ENCODE results near the gene CELSR1. TPM values are rescaled to one million over a fixed set of nuclear protein-coding genes. Genes with fewer than 3 reads are reported as not detected.

Gene CELSR1
- total and polyA plus RNA-seq, 2 of the 13 experiments (the other 11 are each of a cell fraction or from before 2014, with no cell fraction given): 0.78 to 1.8 TPM

- H3K79me2 ChIP-seq (ENCODE audit: insufficient read depth, low read length): no peaks in the 10 kb centered on the region
- H3K27me3 ChIP-seq (ENCODE audit: control insufficient read depth in 1 of 2, insufficient read depth in 2 of 2, low read length in 2 of 2): peaks cover 1 to 7% of the 10 kb centered on the region in 2 experiments; a peak in 2 of 5 replicates
- no peak overlapping the region for H3K4me2 ChIP-seq (ENCODE audit: low read depth, low read length)
- H3K4me3 ChIP-seq (replicated peaks in 1 of 3; ENCODE audit: insufficient read depth in 1 of 3, low read depth in 2 of 3, low read length in 3 of 3): no peak overlapping the region
- no peak overlapping the region for H3K27ac ChIP-seq (ENCODE audit: extremely low read length, insufficient read depth, low read length)
- in situ Hi-C loops (cut with HindIII; ENCODE audit: extremely low pct_ligation_motif_present, low pct_unique_long_range_greater_than_20kb) (no loop called here), intact Hi-C loops (cut with micrococcal nuclease; ENCODE audit: unreplicated experiment) (no loop called here)
- H2AFZ ChIP-seq (ENCODE audit: low read length): no peak overlapping the region
- FAIRE-seq (no peak), ATAC-seq (no peak), DNase-seq (ENCODE audit: low spot score) (no peak)
- H3K9ac ChIP-seq (ENCODE audit: insufficient read depth, low read depth, low read length): no peak overlapping the region
- H3K9me3 ChIP-seq (ENCODE audit: low read length): no peaks in the 10 kb centered on the region
- no peak for TF ChIP-seq FOXC1 (CRISPR knock-in tag; IDR thresholded peaks at IDR 0.05; ENCODE audit: borderline replicate concordance)
- TF ChIP-seq MAFF (IDR thresholded peaks at IDR 0.05; ENCODE audit: low read depth, low read length): no peak
- no peak for TF ChIP-seq MXD1 (CRISPR knock-in tag; IDR thresholded peaks at IDR 0.05)
- TF ChIP-seq SNAPC2 (CRISPR knock-in tag; IDR thresholded peaks at IDR 0.05): no peak
- no peak for TF ChIP-seq ZMYM4 (CRISPR knock-in tag; IDR thresholded peaks at IDR 0.05)
- no peaks in the 10 kb centered on the region for H4K20me1 ChIP-seq (ENCODE audit: insufficient read depth, low read length)
- H3K4me1 ChIP-seq (ENCODE audit: insufficient read depth, low read length): no peaks in the 10 kb centered on the region
- WGBS (ENCODE audit: low lambda C conversion rate): 74% methylated on average over 7 of the region's 11 CpGs
- no peaks in the 10 kb centered on the region for H3K36me3 ChIP-seq (replicated peaks in 1 of 2; ENCODE audit: control insufficient read depth in 1 of 2, insufficient read depth in 2 of 2, low read length in 2 of 2)
- BruUV-seq (replicated peaks): no TSS peak
- ChIA-PET CTCF (ENCODE audit: low intra/inter-chr PET ratio, low total read pairs) (no interaction called here), POLR2A (no interaction called here)
Observed at GRCh38 chr22:46512683-46513082, 24.7 kb downstream of the CELSR1 start.

GRCh38 chr22:46512039-46512370 lies 25.4 kb downstream of the CELSR1 start:
- Histone ChIP-seq H3K4me2 (ENCODE audit: low read depth, low read length) (no peak overlapping the region), H3K27me3 (ENCODE audit: control insufficient read depth in 1 of 2, insufficient read depth in 2 of 2, low read length in 2 of 2) (peaks cover 1 to 10% of the 10 kb centered on the region in 2 experiments; a peak in 3 of 5 replicates), H3K36me3 (replicated peaks in 1 of 2; ENCODE audit: control insufficient read depth in 1 of 2, insufficient read depth in 2 of 2, low read length in 2 of 2) (no peaks in the 10 kb centered on the region), H3K4me1 (ENCODE audit: insufficient read depth, low read length) (no peaks in the 10 kb centered on the region), H4K20me1 (ENCODE audit: insufficient read depth, low read length) (no peaks in the 10 kb centered on the region), H3K27ac (ENCODE audit: extremely low read length, insufficient read depth, low read length) (no peak overlapping the region), H3K9me3 (ENCODE audit: low read length) (no peaks in the 10 kb centered on the region), H2AFZ (ENCODE audit: low read length) (no peak overlapping the region), H3K9ac (ENCODE audit: insufficient read depth, low read depth, low read length) (no peak overlapping the region), H3K4me3 (replicated peaks in 1 of 3; ENCODE audit: insufficient read depth in 1 of 3, low read depth in 2 of 3, low read length in 3 of 3) (no peak overlapping the region), H3K79me2 (ENCODE audit: insufficient read depth, low read length) (no peaks in the 10 kb centered on the region)
- CTCF ChIA-PET (ENCODE audit: low intra/inter-chr PET ratio, low total read pairs): no interaction called here
- intact Hi-C loops (cut with micrococcal nuclease; ENCODE audit: unreplicated experiment) (no loop called here), in situ Hi-C loops (cut with HindIII; ENCODE audit: extremely low pct_ligation_motif_present, low pct_unique_long_range_greater_than_20kb) (no loop called here)
- DNase-seq (ENCODE audit: low spot score): no peak
- 57% methylated on average over 3 of the region's 11 CpGs for WGBS (ENCODE audit: low lambda C conversion rate)
- no peak for FAIRE-seq
- POLR2A ChIA-PET: no interaction called here
- ATAC-seq: no peak
- BruUV-seq (replicated peaks): no TSS peak
- TF ChIP-seq ZNF746 (CRISPR knock-in tag; IDR thresholded peaks at IDR 0.05): no peak
- no peak for TF ChIP-seq ATF7 (IDR thresholded peaks at IDR 0.05)
- no peak for TF ChIP-seq ATF7 (CRISPR knock-in tag; IDR thresholded peaks at IDR 0.05)
- no peak for TF ChIP-seq AKNA (CRISPR knock-in tag; IDR thresholded peaks at IDR 0.05; ENCODE audit: borderline replicate concordance)
- TF ChIP-seq PAX8 (CRISPR knock-in tag; IDR thresholded peaks at IDR 0.05; ENCODE audit: borderline replicate concordance): no peak
- no peak for TF ChIP-seq ZFP1 (CRISPR knock-in tag; IDR thresholded peaks at IDR 0.05)
- TF ChIP-seq SIN3A (IDR thresholded peaks at IDR 0.05; ENCODE audit: borderline replicate concordance, low read depth, low read length): no peak
- no peak for TF ChIP-seq FOXO1 (CRISPR knock-in tag; IDR thresholded peaks at IDR 0.05)
- TF ChIP-seq AGO2 (optimal IDR thresholded peaks at IDR 0.05; ENCODE audit: low read depth, low read length): no peak
- no peak for TF ChIP-seq ZNF776 (CRISPR knock-in tag; IDR thresholded peaks at IDR 0.05)
- no peak for TF ChIP-seq ZNF672 (CRISPR knock-in tag; IDR thresholded peaks at IDR 0.05)
- no peak for TF ChIP-seq POLR2AphosphoS5 (IDR thresholded peaks at IDR 0.05; ENCODE audit: low read depth, low read length)
